SK-N-SH (cell line): ENCODE data around the gene EDIL3.

Experiments
- CHD2 ChIP-seq: fragments of 150-350 bp; IDR thresholded peaks from 2 replicates; pipeline ENCODE4 v1.6.1; 2018; ENCODE audit warnings: low read length; ENCODE audit not compliant: partially characterized antibody
- EP300 ChIP-seq, 2 experiments: IDR thresholded peaks; 2 replicates each; pipeline versions ENCODE4 v1.4.0 to v1.6.1; 2012; ENCODE audit warnings: borderline replicate concordance in 1 of 2, low read depth in 1 of 2, low read length in 1 of 2
- JUND ChIP-seq: IDR thresholded peaks from 2 replicates; pipeline ENCODE4 v1.4.0; 2012
- MXI1 ChIP-seq: IDR thresholded peaks from 2 replicates; pipeline ENCODE4 v1.6.1; 2012; ENCODE audit warnings: mild to moderate bottlenecking, low read depth, low read length, improper control_type of control experiment
- NFIC ChIP-seq: IDR thresholded peaks from 2 replicates; pipeline ENCODE4 v1.4.0; 2012; ENCODE audit warnings: borderline replicate concordance
- POLR2AphosphoS5 ChIP-seq: IDR thresholded peaks from 2 replicates; pipeline ENCODE4 v1.6.1; 2012; ENCODE audit warnings: low read depth, low read length
- RAD21 ChIP-seq: IDR thresholded peaks from 2 replicates; pipeline ENCODE4 v1.6.1; 2012; ENCODE audit warnings: mild to moderate bottlenecking, low read length
- SIN3A ChIP-seq: IDR thresholded peaks from 2 replicates; pipeline ENCODE4 v1.6.1; 2012; ENCODE audit warnings: low read depth, mild to moderate bottlenecking, low read length, moderate library complexity, borderline replicate concordance
- TAF1 ChIP-seq: IDR thresholded peaks from 2 replicates; pipeline ENCODE4 v1.6.1; 2012; ENCODE audit warnings: low read depth, mild to moderate bottlenecking, low read length, moderate library complexity, borderline replicate concordance
- TEAD4 ChIP-seq: IDR thresholded peaks from 2 replicates; pipeline ENCODE4 v1.4.0; 2012; ENCODE audit warnings: mild to moderate bottlenecking, borderline replicate concordance; ENCODE audit not compliant: insufficient read depth
- TF ChIP-seq, protein P1 (sequence below): fragments of 200-600 bp; sonication (generic); IDR thresholded peaks from 2 replicates; pipeline ENCODE4 v1.6.1; 2017; ENCODE audit warnings: antibody characterized with exemption, mild to moderate bottlenecking, moderate library complexity

DNA sequence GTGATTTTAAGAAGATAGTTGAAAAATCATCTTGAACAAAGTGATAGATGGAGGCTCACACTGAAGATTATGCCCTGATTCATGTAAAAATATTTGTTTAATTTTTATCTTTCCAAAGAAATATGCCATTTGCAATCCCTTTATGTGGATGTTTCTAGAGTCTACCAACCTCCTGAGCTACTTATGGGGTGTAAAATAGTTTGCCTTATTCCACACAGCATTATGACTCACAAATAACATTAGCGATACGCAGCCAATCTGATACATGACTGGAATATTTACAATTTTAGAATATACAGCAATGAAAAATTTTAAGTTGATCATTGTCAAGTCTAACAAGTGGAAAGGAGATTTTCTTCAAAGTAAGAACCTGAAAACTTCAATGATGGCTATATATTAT, 327.5 kb downstream of the EDIL3 start:
- TF ChIP-seq EP300 (IDR thresholded peaks at IDR 0.05; ENCODE audit: borderline replicate concordance in 1 of 2, low read depth in 1 of 2, low read length in 1 of 2) (no peak), POLR2AphosphoS5 (no peak), CHD2 (no peak), RAD21 (no peak), SIN3A (no peak), NFIC (no peak), TAF1 (no peak), TEAD4 (no peak), JUND (no peak), MXI1 (no peak)
- TF ChIP-seq, protein P1, sequence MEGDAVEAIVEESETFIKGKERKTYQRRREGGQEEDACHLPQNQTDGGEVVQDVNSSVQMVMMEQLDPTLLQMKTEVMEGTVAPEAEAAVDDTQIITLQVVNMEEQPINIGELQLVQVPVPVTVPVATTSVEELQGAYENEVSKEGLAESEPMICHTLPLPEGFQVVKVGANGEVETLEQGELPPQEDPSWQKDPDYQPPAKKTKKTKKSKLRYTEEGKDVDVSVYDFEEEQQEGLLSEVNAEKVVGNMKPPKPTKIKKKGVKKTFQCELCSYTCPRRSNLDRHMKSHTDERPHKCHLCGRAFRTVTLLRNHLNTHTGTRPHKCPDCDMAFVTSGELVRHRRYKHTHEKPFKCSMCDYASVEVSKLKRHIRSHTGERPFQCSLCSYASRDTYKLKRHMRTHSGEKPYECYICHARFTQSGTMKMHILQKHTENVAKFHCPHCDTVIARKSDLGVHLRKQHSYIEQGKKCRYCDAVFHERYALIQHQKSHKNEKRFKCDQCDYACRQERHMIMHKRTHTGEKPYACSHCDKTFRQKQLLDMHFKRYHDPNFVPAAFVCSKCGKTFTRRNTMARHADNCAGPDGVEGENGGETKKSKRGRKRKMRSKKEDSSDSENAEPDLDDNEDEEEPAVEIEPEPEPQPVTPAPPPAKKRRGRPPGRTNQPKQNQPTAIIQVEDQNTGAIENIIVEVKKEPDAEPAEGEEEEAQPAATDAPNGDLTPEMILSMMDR, result no peak
